A673 (cell line): ENCODE measurements around the gene CYBB.

Source experiments
- CTCF ChIP-seq: fragments of 300-800, 200-600 bp; sonication (generic); conservative IDR thresholded peaks from 2 replicates; pipeline ENCODE4 v1.5.1; 2017; ENCODE audit warnings: low read depth, mild to moderate bottlenecking, antibody characterized with exemption, low read length, moderate library complexity, mixed read lengths
- EZH2 ChIP-seq: fragments of 200-600 bp; sonication (generic); IDR thresholded peaks from 2 replicates; pipeline ENCODE4 v1.6.1; 2017; ENCODE audit warnings: borderline replicate concordance, low read depth, mild to moderate bottlenecking, mixed read lengths, antibody characterized with exemption, low read length; ENCODE audit not compliant: poor library complexity, severe bottlenecking

- TF ChIP-seq EZH2: no peak
- no peak for TF ChIP-seq CTCF
Observed at GRCh38 chrX:37799936-37800335, 20.1 kb downstream of the CYBB start.
